Parathyroid adenoma (tissue), 2 donors: ENCODE data around the gene GADD45G.
A peak's percentile ranks its signal among the peaks of the same experiment; 100 is the strongest.

Experiments
- H2AFZ ChIP-seq: fragments of 300-600 bp; sonication (generic); one replicate; pipeline ENCODE4 v1.7.0; 2017; ENCODE audit warnings: antibody characterized with exemption, mild to moderate bottlenecking
- H3K27ac ChIP-seq: fragments of 300-600 bp; sonication (generic); one replicate; pipeline ENCODE4 v1.7.0; 2017
- H3K27me3 ChIP-seq: fragments of 300-600 bp; sonication (generic); one replicate; pipeline ENCODE4 v1.7.0; 2017; ENCODE audit warnings: low read length; ENCODE audit not compliant: control insufficient read depth, insufficient read depth
- H3K36me3 ChIP-seq: fragments of 300-600 bp; sonication (generic); one replicate; pipeline ENCODE4 v1.7.0; 2017; ENCODE audit warnings: low read length; ENCODE audit not compliant: control insufficient read depth, insufficient read depth
- H3K4me1 ChIP-seq: fragments of 300-600 bp; sonication (generic); one replicate; pipeline ENCODE4 v1.7.0; 2017; ENCODE audit warnings: control low read depth
- H3K4me2 ChIP-seq: fragments of 300-600 bp; sonication (generic); one replicate; pipeline ENCODE4 v1.7.0; 2017; ENCODE audit warnings: low read length
- H3K4me3 ChIP-seq: fragments of 300-600 bp; sonication (generic); one replicate; pipeline ENCODE4 v1.7.0; 2017; ENCODE audit warnings: low read depth, low read length
- H3K79me2 ChIP-seq: fragments of 300-600 bp; sonication (generic); one replicate; pipeline ENCODE4 v1.7.0; 2017; ENCODE audit warnings: control low read depth
- H3K9ac ChIP-seq: fragments of 300-600 bp; sonication (generic); one replicate; pipeline ENCODE4 v1.7.0; 2017; ENCODE audit warnings: mild to moderate bottlenecking
- H3K9me3 ChIP-seq: fragments of 300-600 bp; sonication (generic); one replicate; pipeline ENCODE4 v1.7.0; 2017; ENCODE audit warnings: low read length; ENCODE audit not compliant: control insufficient read depth
- TF ChIP-seq, protein P1 (sequence below): fragments of 300-600 bp; sonication (generic); IDR thresholded peaks from one replicate; pipeline ENCODE4 v1.7.0; 2017; ENCODE audit warnings: antibody characterized with exemption, mild to moderate bottlenecking
- donor health status: primary hyperparathyroidism.

The GADD45G gene

DNA sequence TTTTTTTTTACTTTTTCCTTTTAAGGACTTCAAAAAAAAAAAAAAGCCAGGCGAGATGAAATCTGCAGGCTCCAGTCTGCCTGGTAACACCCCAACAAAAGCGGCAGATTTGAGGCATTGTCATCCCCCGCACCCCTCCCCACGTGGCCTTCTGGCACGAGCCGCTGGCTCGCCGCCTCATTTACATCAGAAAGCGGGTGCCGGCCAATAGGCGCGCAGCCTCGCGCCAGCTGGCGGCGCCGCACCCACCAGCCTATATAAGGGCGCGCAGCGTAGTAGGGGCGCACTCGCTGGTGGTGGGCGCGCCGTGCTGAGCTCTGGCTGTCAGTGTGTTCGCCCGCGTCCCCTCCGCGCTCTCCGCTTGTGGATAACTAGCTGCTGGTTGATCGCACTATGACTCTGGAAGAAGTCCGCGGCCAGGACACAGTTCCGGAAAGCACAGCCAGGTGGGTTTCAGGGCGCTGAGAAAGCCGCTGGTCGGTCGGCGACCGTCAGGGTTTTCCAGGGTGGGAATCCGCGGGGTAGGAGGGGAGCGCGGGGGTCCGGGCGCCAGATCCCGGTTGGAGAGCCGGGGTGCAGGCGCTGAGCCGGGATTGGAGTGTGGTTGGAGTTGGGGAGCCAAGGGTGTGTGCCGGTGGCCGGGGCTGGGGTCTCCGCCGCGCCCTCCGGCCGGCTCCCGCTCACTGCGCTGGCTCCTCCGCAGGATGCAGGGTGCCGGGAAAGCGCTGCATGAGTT, at the start of gene GADD45G:
GADD45G (plus strand) TSS at position 284 of the 736 bp plus-strand sequence; CDS start at position 394, 110 bp downstream.
- TF ChIP-seq, protein P1, sequence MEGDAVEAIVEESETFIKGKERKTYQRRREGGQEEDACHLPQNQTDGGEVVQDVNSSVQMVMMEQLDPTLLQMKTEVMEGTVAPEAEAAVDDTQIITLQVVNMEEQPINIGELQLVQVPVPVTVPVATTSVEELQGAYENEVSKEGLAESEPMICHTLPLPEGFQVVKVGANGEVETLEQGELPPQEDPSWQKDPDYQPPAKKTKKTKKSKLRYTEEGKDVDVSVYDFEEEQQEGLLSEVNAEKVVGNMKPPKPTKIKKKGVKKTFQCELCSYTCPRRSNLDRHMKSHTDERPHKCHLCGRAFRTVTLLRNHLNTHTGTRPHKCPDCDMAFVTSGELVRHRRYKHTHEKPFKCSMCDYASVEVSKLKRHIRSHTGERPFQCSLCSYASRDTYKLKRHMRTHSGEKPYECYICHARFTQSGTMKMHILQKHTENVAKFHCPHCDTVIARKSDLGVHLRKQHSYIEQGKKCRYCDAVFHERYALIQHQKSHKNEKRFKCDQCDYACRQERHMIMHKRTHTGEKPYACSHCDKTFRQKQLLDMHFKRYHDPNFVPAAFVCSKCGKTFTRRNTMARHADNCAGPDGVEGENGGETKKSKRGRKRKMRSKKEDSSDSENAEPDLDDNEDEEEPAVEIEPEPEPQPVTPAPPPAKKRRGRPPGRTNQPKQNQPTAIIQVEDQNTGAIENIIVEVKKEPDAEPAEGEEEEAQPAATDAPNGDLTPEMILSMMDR, result peak; percentile 16
- peak within 1 kb of the TSS; percentile 78 for H3K4me2 ChIP-seq
- no peaks in the 10 kb centered on the region for H3K9me3 ChIP-seq
- H3K9ac ChIP-seq, result peak within 1 kb of the TSS; percentile 95
- H3K79me2 ChIP-seq, result peaks cover 3% of the 10 kb centered on the region
- peak within 1 kb of the TSS; percentile 99 for H3K27ac ChIP-seq
- no peaks in the 10 kb centered on the region for H3K36me3 ChIP-seq
- H2AFZ ChIP-seq, result peak within 1 kb of the TSS; percentile 53
- H3K4me1 ChIP-seq, result no peaks in the 10 kb centered on the region
- H3K4me3 ChIP-seq, result peak within 1 kb of the TSS; percentile 91
- H3K27me3 ChIP-seq, result no peaks in the 10 kb centered on the region

- Histone ChIP-seq H3K4me2 (no peak overlapping the region), H3K27ac (no peak overlapping the region)
- TF ChIP-seq, protein P1, result no peak
Observed at GRCh38 chr9:89555036-89555415, 49.8 kb upstream of the GADD45G start.

DNA sequence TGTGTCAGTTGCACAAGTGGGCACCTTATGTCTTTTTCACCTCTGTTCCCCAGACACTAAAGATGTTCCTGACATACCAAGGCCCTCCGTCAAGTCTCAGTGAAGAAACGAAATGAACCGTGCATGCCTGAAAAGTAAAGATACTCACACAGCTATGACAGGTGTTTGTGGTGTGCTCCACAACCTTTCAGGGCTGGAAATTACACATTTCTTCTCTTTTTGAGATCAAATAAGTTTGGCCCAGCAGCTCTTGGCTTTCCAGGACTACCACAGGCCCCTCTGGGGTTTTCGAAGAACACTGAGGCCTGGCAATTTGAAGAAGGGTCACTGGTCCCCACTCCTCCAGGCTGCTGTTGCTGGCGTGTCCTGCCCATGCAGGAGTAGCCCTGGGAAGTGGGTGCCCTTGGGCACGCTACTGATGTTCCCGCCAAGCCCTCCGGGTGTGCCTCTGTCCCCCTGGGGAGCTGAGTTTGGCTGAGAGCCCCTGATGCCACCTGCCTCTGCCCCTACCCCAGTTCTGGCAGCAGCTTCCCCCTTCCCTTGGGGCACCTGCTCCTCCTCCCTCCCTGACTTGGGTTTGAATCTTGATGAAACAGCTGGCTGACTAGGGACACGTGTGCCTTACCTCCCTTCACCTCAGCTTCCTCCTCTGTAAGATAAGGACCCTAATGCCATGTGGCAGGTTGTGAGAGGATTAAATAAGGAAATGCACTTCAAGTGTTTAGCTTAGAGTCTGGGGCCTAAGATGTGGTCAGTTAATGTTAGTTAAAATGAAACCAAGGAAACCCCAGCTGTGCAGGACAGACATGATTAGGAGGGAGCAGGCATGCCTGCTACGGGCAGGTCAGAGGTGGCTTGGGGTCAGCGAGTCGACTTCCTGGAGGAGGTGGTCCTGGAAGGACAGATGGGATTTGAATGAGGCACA, 49.1 kb upstream of the GADD45G start:
- Histone ChIP-seq H3K9ac (no peak overlapping the region), H3K79me2 (no peaks in the 10 kb centered on the region), H2AFZ (no peak overlapping the region), H3K4me3 (no peak overlapping the region), H3K36me3 (no peaks in the 10 kb centered on the region), H3K4me2 (no peak overlapping the region), H3K27me3 (no peaks in the 10 kb centered on the region), H3K9me3 (no peaks in the 10 kb centered on the region), H3K27ac (no peak overlapping the region), H3K4me1 (no peaks in the 10 kb centered on the region)
- TF ChIP-seq, protein P1, result no peak

More at GRCh38 chr9:89555036-89555415, 49.8 kb upstream of the GADD45G start:
- Histone ChIP-seq H3K27me3 (no peaks in the 10 kb centered on the region), H3K4me3 (no peak overlapping the region), H3K9me3 (no peaks in the 10 kb centered on the region), H3K4me1 (no peaks in the 10 kb centered on the region), H3K36me3 (no peaks in the 10 kb centered on the region), H2AFZ (no peak overlapping the region), H3K79me2 (no peaks in the 10 kb centered on the region), H3K9ac (no peak overlapping the region)

- no peaks in the 10 kb centered on the region for H3K9me3 ChIP-seq
- H3K4me3 ChIP-seq, result no peak overlapping the region
- H2AFZ ChIP-seq, result no peak overlapping the region
- no peaks in the 10 kb centered on the region for H3K27me3 ChIP-seq
- H3K9ac ChIP-seq, result no peak overlapping the region
- no peak overlapping the region for H3K4me2 ChIP-seq
- no peaks in the 10 kb centered on the region for H3K36me3 ChIP-seq
- H3K27ac ChIP-seq, result no peak overlapping the region
- H3K79me2 ChIP-seq, result no peaks in the 10 kb centered on the region
- TF ChIP-seq, protein P1, result no peak
- no peaks in the 10 kb centered on the region for H3K4me1 ChIP-seq
Observed at GRCh38 chr9:89558196-89558899, 46.5 kb upstream of the GADD45G start.
